ENCODE measurements around the gene DLG2. TPM values are rescaled to one million over a fixed set of nuclear protein-coding genes. Genes with fewer than 3 reads are reported as not detected.

DLG2 gene
- total and polyA plus RNA-seq, 2 of the 4 experiments (the other 2 are of a cell fraction), result 0.31 to 0.36 TPM

- Histone ChIP-seq H2BK120ac (ENCODE audit: low read depth, low read length) (no peak overlapping the region), H4K91ac (ENCODE audit: insufficient read depth, low read depth, low read length) (no peak overlapping the region), H2BK15ac (ENCODE audit: low read depth, low read length) (no peak overlapping the region), H3K9ac (ENCODE audit: low read depth, low read length) (no peak overlapping the region), H3K56ac (ENCODE audit: extremely low read depth, insufficient read depth, low read length) (no peak overlapping the region), H3K4me2 (ENCODE audit: low read depth, low read length) (no peak overlapping the region), H2AK5ac (ENCODE audit: low read depth, low read length) (no peak overlapping the region), H3K23ac (ENCODE audit: low read depth, low read length) (no peak overlapping the region), H3K4me1 (ENCODE audit: control insufficient read depth, insufficient read depth, low read length) (no peaks in the 10 kb centered on the region), H2AK9ac (replicated peaks; ENCODE audit: low read depth, low read length, poor library complexity) (no peak overlapping the region), H4K8ac (ENCODE audit: low read depth in 2 of 2, low read length in 2 of 2) (no peak overlapping the region), H3K36me3 (ENCODE audit: control insufficient read depth, insufficient read depth, low read length) (no peaks in the 10 kb centered on the region), H3K79me1 (ENCODE audit: low read depth in 1 of 2, low read length in 2 of 2) (no peaks in the 10 kb centered on the region), H2AFZ (replicated peaks; ENCODE audit: low read length, poor library complexity) (no peak overlapping the region), H3K9me1 (ENCODE audit: insufficient read depth, low read length) (no peaks in the 10 kb centered on the region), H2BK5ac (ENCODE audit: low read depth, low read length, poor library complexity, severe bottlenecking) (no peak overlapping the region), H3K9me3 (ENCODE audit: control insufficient read depth, insufficient read depth, low read length) (no peaks in the 10 kb centered on the region), H4K5ac (ENCODE audit: low read depth, low read length) (no peak overlapping the region), H4K20me1 (ENCODE audit: insufficient read depth, low read length) (no peaks in the 10 kb centered on the region), H2BK20ac (ENCODE audit: low read depth, low read length) (no peak overlapping the region), H3K4me3 (ENCODE audit: insufficient read depth, low read depth, low read length) (no peak overlapping the region), H3K4ac (ENCODE audit: low read depth, low read length) (no peak overlapping the region), H3K27ac (ENCODE audit: insufficient read depth, low read length) (no peak overlapping the region), H3K14ac (replicated peaks; ENCODE audit: low read depth, low read length) (no peak overlapping the region), H3K18ac (ENCODE audit: low read depth, low read length) (no peak overlapping the region), H3K27me3 (ENCODE audit: control insufficient read depth, insufficient read depth, low read length) (no peaks in the 10 kb centered on the region)
- DNase-seq, result no peak
- TF ChIP-seq CTCF (conservative IDR thresholded peaks at IDR 0.05; ENCODE audit: low read depth, low read length) (no peak), ELK1 (IDR thresholded peaks at IDR 0.05; ENCODE audit: borderline replicate concordance, low read depth, low read length) (no peak), RCOR1 (IDR thresholded peaks at IDR 0.05; ENCODE audit: insufficient replicate concordance, low read length) (no peak), CEBPB (IDR thresholded peaks at IDR 0.05; ENCODE audit: low read depth, low read length) (no peak), RFX5 (IDR thresholded peaks at IDR 0.05; ENCODE audit: low read depth, low read length) (no peak), RAD21 (IDR thresholded peaks at IDR 0.05; ENCODE audit: low read length) (no peak), MAZ (IDR thresholded peaks at IDR 0.05; ENCODE audit: borderline replicate concordance, low read depth, low read length) (no peak), MAFK (IDR thresholded peaks at IDR 0.05; ENCODE audit: low read depth, low read length) (no peak)
- BruUV-seq (replicated peaks), result no TSS peak
- dilution Hi-C loops (cut with HindIII; ENCODE audit: low sequenced_read_pairs, unreplicated experiment) (no loop called here), in situ Hi-C loops (cut with MboI; ENCODE audit: low sequenced_read_pairs) (no loop called here), intact Hi-C loops (cut with micrococcal nuclease) (no loop called here)
- CTCF ChIA-PET, result no interaction called here
- no peak for ATAC-seq (ENCODE audit: low read depth)
- WGBS, 2 experiments (ENCODE audit: extremely low coverage in 2 of 2, insufficient read length in 1 of 2), result no CpG with 5 or more reads among the region's 3 CpGs
- POLR2A ChIA-PET (ENCODE audit: unreplicated experiment), result no interaction called here
These were observed 645.8 kb downstream of the DLG2 start for GRCh38 chr11:84981301-84981700.

Data from IMR-90 (cell line).